Fibroblast of peridontal ligament (primary cell): Measurements from ENCODE around the gene SLC5A3.

Experiments used
- DNase-seq: peaks from one replicate; pipeline ENCODE4 v3.0.0-alpha.2; 2010; ENCODE audit errors: extremely low read depth

SLC5A3 gene

GRCh38 chr21:34073032-34073748, at the start of gene SLC5A3, which contains the start of gene MRPS6:
Gene SLC5A3, plus strand, starts transcription at chr21:34073578. Its CDS starts 21,621 bp downstream, at chr21:34095199.
Gene MRPS6, plus strand, starts transcription at chr21:34073578. Its CDS starts 123 bp downstream, at chr21:34073701.
- DNase-seq: peak; percentile 74

GRCh38 chr21:34023691-34024373, 49.5 kb upstream of the SLC5A3 start:
- DNase-seq: no peak

GRCh38 chr21:34024374-34024693, 49.0 kb upstream of the SLC5A3 start:
- DNase-seq: no peak

- no peak for DNase-seq
Observed at GRCh38 chr21:34027721-34028461, 45.5 kb upstream of the SLC5A3 start.

GRCh38 chr21:34029743-34030528, 43.4 kb upstream of the SLC5A3 start:
- DNase-seq: peak; percentile 80

GRCh38 chr21:34031835-34032370, 41.5 kb upstream of the SLC5A3 start:
- no peak for DNase-seq

GRCh38 chr21:34034369-34035014, 38.9 kb upstream of the SLC5A3 start:
- no peak for DNase-seq

- no peak for DNase-seq
Observed at GRCh38 chr21:34035619-34036354, 37.6 kb upstream of the SLC5A3 start.

GRCh38 chr21:34037009-34037795, 36.2 kb upstream of the SLC5A3 start:
- DNase-seq: peak; percentile 14

- DNase-seq: no peak
Observed at GRCh38 chr21:34039678-34040382, 33.5 kb upstream of the SLC5A3 start.

GRCh38 chr21:34042735-34043134, 30.6 kb upstream of the SLC5A3 start:
- DNase-seq: no peak

- DNase-seq: no peak
Observed at GRCh38 chr21:34043333-34043732, 30.0 kb upstream of the SLC5A3 start.

GRCh38 chr21:34046917-34047316, 26.5 kb upstream of the SLC5A3 start:
- no peak for DNase-seq

- DNase-seq: no peak
Observed at GRCh38 chr21:34047835-34048234, 25.5 kb upstream of the SLC5A3 start.

GRCh38 chr21:34052171-34052570, 21.2 kb upstream of the SLC5A3 start:
- DNase-seq: no peak

GRCh38 chr21:34054259-34054658, 19.1 kb upstream of the SLC5A3 start:
- no peak for DNase-seq

GRCh38 chr21:34055615-34056014, 17.8 kb upstream of the SLC5A3 start:
- DNase-seq: no peak

GRCh38 chr21:34061983-34062382, 11.4 kb upstream of the SLC5A3 start:
- no peak for DNase-seq

GRCh38 chr21:34065027-34065426, 8.4 kb upstream of the SLC5A3 start:
- DNase-seq: no peak
